ENCODE measurements around the gene NOD2.

Gene NOD2

GRCh38 chr16:50673496-50674275 is 19.7 kb upstream of the NOD2 start:
- H3K27me3 Mint-ChIP-seq (ENCODE audit: low read depth): peaks cover 6% of the 10 kb centered on the region
- no peak overlapping the region for H3K27ac Mint-ChIP-seq
- peaks cover 16% of the 10 kb centered on the region for H3K36me3 Mint-ChIP-seq (ENCODE audit: low read depth)
- peaks cover 17% of the 10 kb centered on the region for H3K9me3 Mint-ChIP-seq
- no peak overlapping the region for H3K4me3 Mint-ChIP-seq
- H3K4me1 Mint-ChIP-seq: peaks cover 6% of the 10 kb centered on the region
- no peak for TF ChIP-seq CTCF (IDR thresholded peaks at IDR 0.05; ENCODE audit: unreplicated experiment in 3 of 3)

GRCh38 chr16:50674831-50675230 is 18.6 kb upstream of the NOD2 start:
- Mint-ChIP-seq H3K27ac (no peak overlapping the region), H3K9me3 (peaks cover 17% of the 10 kb centered on the region), H3K27me3 (ENCODE audit: low read depth) (peaks cover 9% of the 10 kb centered on the region), H3K36me3 (ENCODE audit: low read depth) (peaks cover 16% of the 10 kb centered on the region), H3K4me3 (no peak overlapping the region), H3K4me1 (no peaks in the 10 kb centered on the region)
- no peak for TF ChIP-seq CTCF (IDR thresholded peaks at IDR 0.05; ENCODE audit: unreplicated experiment in 3 of 3)

DNA sequence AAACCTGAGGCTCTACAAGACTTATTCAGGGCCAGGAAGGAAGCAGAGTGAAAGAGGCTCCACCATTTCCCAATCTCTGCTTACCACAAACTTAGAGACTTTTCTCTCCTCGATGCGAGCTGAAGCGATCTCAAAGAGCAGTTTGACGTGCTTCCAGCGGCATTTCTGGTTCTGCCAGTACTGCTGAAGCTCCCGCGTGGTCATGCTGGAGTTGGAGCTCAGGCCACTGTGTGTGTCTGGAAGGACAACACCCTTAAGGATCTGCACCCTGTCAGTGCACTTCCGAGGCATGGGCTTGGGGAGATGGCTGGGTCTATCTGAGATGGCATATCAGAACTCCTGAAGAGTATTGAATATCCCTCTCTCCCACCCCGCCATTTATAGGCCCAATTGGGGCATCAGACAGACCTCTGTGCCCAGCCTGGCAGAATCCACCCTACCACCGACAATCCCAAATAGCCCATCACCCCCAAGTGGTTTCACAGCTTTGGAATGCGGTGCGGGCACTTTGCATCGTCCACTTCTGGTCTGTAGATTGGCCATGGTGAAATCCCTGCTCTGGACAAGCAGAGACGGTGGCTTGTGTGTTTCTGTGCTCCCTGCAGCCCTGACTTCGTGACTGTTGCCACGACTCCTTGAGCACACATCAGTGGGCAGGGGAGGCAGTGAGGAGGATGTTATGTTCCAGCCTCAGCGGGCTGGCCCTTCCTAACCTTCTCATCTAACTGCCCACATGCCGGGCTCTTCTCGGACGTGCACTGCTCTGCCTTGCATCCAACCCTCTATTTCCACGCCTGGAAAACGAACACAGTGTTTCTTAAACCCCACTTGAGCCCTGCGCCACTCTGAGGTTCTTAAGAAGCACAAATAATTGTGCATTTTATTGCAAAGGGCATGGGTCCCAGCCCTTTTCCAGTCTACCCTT is 17.5 kb upstream of the NOD2 start:
- H3K4me3 Mint-ChIP-seq: no peak overlapping the region
- no peaks in the 10 kb centered on the region for H3K4me1 Mint-ChIP-seq
- no peak for TF ChIP-seq CTCF (IDR thresholded peaks at IDR 0.05; ENCODE audit: unreplicated experiment in 3 of 3)
- peaks cover 16% of the 10 kb centered on the region for H3K36me3 Mint-ChIP-seq (ENCODE audit: low read depth)
- H3K9me3 Mint-ChIP-seq: peaks cover 17% of the 10 kb centered on the region
- H3K27ac Mint-ChIP-seq: no peak overlapping the region
- peaks cover 5% of the 10 kb centered on the region for H3K27me3 Mint-ChIP-seq (ENCODE audit: low read depth)

GRCh38 chr16:50676684-50677225 is 16.7 kb upstream of the NOD2 start:
- Mint-ChIP-seq H3K27ac (no peak overlapping the region), H3K9me3 (peaks cover 13% of the 10 kb centered on the region), H3K27me3 (ENCODE audit: low read depth) (peaks cover 5% of the 10 kb centered on the region), H3K4me1 (no peaks in the 10 kb centered on the region), H3K36me3 (ENCODE audit: low read depth) (peaks cover 10% of the 10 kb centered on the region), H3K4me3 (no peak overlapping the region)
- no peak for TF ChIP-seq CTCF (IDR thresholded peaks at IDR 0.05; ENCODE audit: unreplicated experiment in 3 of 3)

GRCh38 chr16:50677351-50677750 is 16.1 kb upstream of the NOD2 start:
- peaks cover 5% of the 10 kb centered on the region for H3K27me3 Mint-ChIP-seq (ENCODE audit: low read depth)
- no peak for TF ChIP-seq CTCF (IDR thresholded peaks at IDR 0.05; ENCODE audit: unreplicated experiment in 3 of 3)
- H3K9me3 Mint-ChIP-seq: peaks cover 7% of the 10 kb centered on the region
- H3K27ac Mint-ChIP-seq: no peak overlapping the region
- H3K36me3 Mint-ChIP-seq (ENCODE audit: low read depth): peaks cover 6% of the 10 kb centered on the region
- H3K4me3 Mint-ChIP-seq: no peak overlapping the region
- no peaks in the 10 kb centered on the region for H3K4me1 Mint-ChIP-seq
